ENCODE results near the gene PDZD2. TPM values are rescaled to one million over a fixed set of nuclear protein-coding genes. Genes with fewer than 3 reads are reported as not detected.

Gene PDZD2
- polyA plus RNA-seq, 3 donors = 0.10 TPM; not detected in 2

- intact Hi-C loops (cut with micrococcal nuclease) = no loop called here
- TF ChIP-seq CTCF (IDR thresholded peaks at IDR 0.05) = no peak
Observed at GRCh38 chr5:32067774-32068470, 429.0 kb downstream of the PDZD2 start.

GRCh38 chr5:32068561-32068960 lies 429.6 kb downstream of the PDZD2 start:
- Mint-ChIP-seq H3K9me3 (no peaks in the 10 kb centered on the region), H3K27me3 (ENCODE audit: low read depth in 3 of 3) (peaks cover 0 to 2% (median 0%) of the 10 kb centered on the region in 3 donors), H3K36me3 (no peaks in the 10 kb centered on the region), H3K27ac (no peak overlapping the region), H3K4me1 (no peaks in the 10 kb centered on the region), H3K4me3 (no peak overlapping the region)
- no peaks in the 10 kb centered on the region for H3K79me2 ChIP-seq (ENCODE audit: insufficient read depth, low read length)
- no peak for DNase-seq
- no peaks in the 10 kb centered on the region for H3K9me3 ChIP-seq (replicated peaks in 1 of 2; ENCODE audit: control insufficient read depth in 1 of 2, insufficient read depth in 1 of 2, low read length in 2 of 2)
- no peaks in the 10 kb centered on the region for H3K36me3 ChIP-seq (replicated peaks in 1 of 2; ENCODE audit: control insufficient read depth in 1 of 2, insufficient read depth in 2 of 2, low read length in 2 of 2)
- no peaks in the 10 kb centered on the region for H3K27me3 ChIP-seq (ENCODE audit: control insufficient read depth in 2 of 2, insufficient read depth in 2 of 2, low read length in 2 of 2)
- 70% methylated on average over 2 of the region's 2 CpGs for WGBS (ENCODE audit: insufficient coverage)
- H3K9ac ChIP-seq (ENCODE audit: insufficient read depth, low read length, poor library complexity, severe bottlenecking) = no peak overlapping the region
- no peak overlapping the region for H2AFZ ChIP-seq (ENCODE audit: insufficient read depth, low read depth, low read length, poor library complexity, severe bottlenecking)
- H3K4me1 ChIP-seq (ENCODE audit: control insufficient read depth in 1 of 2, insufficient read depth in 2 of 2, low read length in 2 of 2) = no peaks in the 10 kb centered on the region
- H3K4me2 ChIP-seq (replicated peaks; ENCODE audit: extremely low read depth, low read length, poor library complexity, severe bottlenecking) = no peak overlapping the region
- H3K4me3 ChIP-seq (replicated peaks in 1 of 3; ENCODE audit: low read depth in 2 of 3, low read length in 3 of 3) = no peak overlapping the region
- H3K27ac ChIP-seq (ENCODE audit: low read depth in 1 of 2, low read length in 2 of 2) = no peak overlapping the region
- intact Hi-C loops (cut with micrococcal nuclease) = no loop called here
- H4K20me1 ChIP-seq (ENCODE audit: insufficient read depth, low read length) = no peaks in the 10 kb centered on the region
- no peak for TF ChIP-seq CTCF (IDR thresholded peaks at IDR 0.05)

More at GRCh38 chr5:32067774-32068470, 429.0 kb downstream of the PDZD2 start:
- Mint-ChIP-seq H3K9me3 (no peaks in the 10 kb centered on the region), H3K4me3 (no peak overlapping the region), H3K27me3 (ENCODE audit: low read depth in 3 of 3) (peaks cover 0 to 2% (median 0%) of the 10 kb centered on the region in 3 donors), H3K36me3 (no peaks in the 10 kb centered on the region), H3K27ac (no peak overlapping the region), H3K4me1 (no peaks in the 10 kb centered on the region)
- no peaks in the 10 kb centered on the region for H3K36me3 ChIP-seq (replicated peaks in 1 of 2; ENCODE audit: control insufficient read depth in 1 of 2, insufficient read depth in 2 of 2, low read length in 2 of 2)
- H3K9me3 ChIP-seq (replicated peaks in 1 of 2; ENCODE audit: control insufficient read depth in 1 of 2, insufficient read depth in 1 of 2, low read length in 2 of 2) = no peaks in the 10 kb centered on the region
- H3K9ac ChIP-seq (ENCODE audit: insufficient read depth, low read length, poor library complexity, severe bottlenecking) = no peak overlapping the region
- H3K79me2 ChIP-seq (ENCODE audit: insufficient read depth, low read length) = no peaks in the 10 kb centered on the region
- no peak overlapping the region for H3K4me2 ChIP-seq (replicated peaks; ENCODE audit: extremely low read depth, low read length, poor library complexity, severe bottlenecking)
- WGBS (ENCODE audit: insufficient coverage) = 92% methylated on average over 4 of the region's 5 CpGs
- DNase-seq = no peak
- H3K4me1 ChIP-seq (ENCODE audit: control insufficient read depth in 1 of 2, insufficient read depth in 2 of 2, low read length in 2 of 2) = no peaks in the 10 kb centered on the region
- no peaks in the 10 kb centered on the region for H4K20me1 ChIP-seq (ENCODE audit: insufficient read depth, low read length)
- H3K27ac ChIP-seq (ENCODE audit: low read depth in 1 of 2, low read length in 2 of 2) = no peak overlapping the region
- H3K4me3 ChIP-seq (replicated peaks in 1 of 3; ENCODE audit: low read depth in 2 of 3, low read length in 3 of 3) = no peak overlapping the region
- H3K27me3 ChIP-seq (ENCODE audit: control insufficient read depth in 2 of 2, insufficient read depth in 2 of 2, low read length in 2 of 2) = no peaks in the 10 kb centered on the region
- H2AFZ ChIP-seq (ENCODE audit: insufficient read depth, low read depth, low read length, poor library complexity, severe bottlenecking) = no peak overlapping the region

All from CD14-positive monocyte (primary cell).